Activated naive CD8-positive, alpha-beta T cell treated with anti-CD3 and anti-CD28 coated beads, Interleukin-2, amount 10 ng/mL, durations not matched to agents 7 days and 5 days (primary cell): ENCODE results near the gene HMOX2. TPM values are rescaled to one million over a fixed set of nuclear protein-coding genes. Genes with fewer than 3 reads are reported as not detected.

Source experiments
- ATAC-seq: fragments of 150-1000 bp; cut with Tn5 transposase; one replicate; pipeline ENCODE4 v1.10.0; 2021; ENCODE audit warnings: low read depth, moderate library complexity
- POLR2A ChIA-PET: fragments of 350-600 bp; sonication (Branson Sonifier 250); formaldehyde crosslinking; loops from one replicate; lab custom pipeline; 2021; ENCODE audit warnings: antibody characterized with exemption; lab: Charles Lee
- DNase-seq: peaks from one replicate; pipeline ENCODE4 v3.0.0; 2021
- H3K27ac Mint-ChIP-seq: one replicate; pipeline ENCODE4 v1.8.0; 2022; ENCODE audit warnings: mild to moderate bottlenecking, mixed read lengths
- H3K27me3 Mint-ChIP-seq: one replicate; pipeline ENCODE4 v1.8.0; 2022; ENCODE audit warnings: mild to moderate bottlenecking, moderate library complexity, mixed read lengths
- H3K36me3 Mint-ChIP-seq: one replicate; pipeline ENCODE4 v1.8.0; 2021; ENCODE audit warnings: mild to moderate bottlenecking, mixed read lengths
- H3K4me1 Mint-ChIP-seq: one replicate; pipeline ENCODE4 v1.8.0; 2021; ENCODE audit warnings: mixed read lengths
- H3K4me3 Mint-ChIP-seq: one replicate; pipeline ENCODE4 v1.8.0; 2022; ENCODE audit warnings: mild to moderate bottlenecking, moderate library complexity, mixed read lengths
- H3K9me3 Mint-ChIP-seq: one replicate; pipeline ENCODE4 v1.8.0; 2021; ENCODE audit warnings: mixed read lengths
- total RNA-seq, 2 experiments: library from RNA; stranded (reverse); gene quantifications; one replicate each; pipeline ENCODE4 v1.2.3, GENCODE V29; 2021

The HMOX2 gene
- total RNA-seq, 2 experiments from 2014 or later, result 84.5 to 86.9 TPM

DNA sequence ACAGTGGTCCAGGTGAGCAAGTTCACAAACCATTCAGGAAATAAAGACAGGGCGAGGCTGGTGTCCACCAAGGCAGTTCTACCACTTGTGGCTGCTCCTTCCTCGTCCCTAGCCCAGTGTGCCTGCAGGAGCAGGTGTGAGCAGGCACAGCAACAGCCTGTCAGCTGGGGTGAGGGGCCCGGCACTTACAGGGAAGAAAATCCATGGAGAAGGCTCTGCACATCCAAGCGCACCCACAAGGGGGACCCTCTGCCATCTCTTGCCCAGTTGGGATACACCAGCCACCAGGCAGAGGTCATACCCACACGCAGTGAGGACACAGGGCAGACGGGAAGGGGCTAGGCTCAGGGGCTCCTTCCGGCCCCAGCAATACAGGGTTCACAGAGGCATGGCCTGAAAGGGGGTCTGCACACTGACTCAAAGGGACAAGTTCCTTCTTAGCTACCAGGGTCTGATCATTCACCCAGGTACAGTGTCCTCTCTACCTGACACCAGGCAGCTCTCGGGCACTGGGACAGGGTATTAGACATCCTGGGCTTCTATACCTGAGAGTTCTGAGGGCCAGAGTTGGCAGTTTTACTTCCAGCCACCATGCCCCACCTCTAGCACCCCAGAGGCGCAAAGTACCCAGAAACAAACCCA lies 35.4 kb downstream of the HMOX2 start:
- DNase-seq, result peak; percentile 50
- no peak for ATAC-seq
- Mint-ChIP-seq H3K4me3 (peak overlapping the region; percentile 39), H3K27ac (peak overlapping the region; percentile 74), H3K4me1 (peaks cover 51% of the 10 kb centered on the region), H3K27me3 (no peaks in the 10 kb centered on the region), H3K36me3 (peaks cover 32% of the 10 kb centered on the region), H3K9me3 (no peaks in the 10 kb centered on the region)
- POLR2A ChIA-PET, result no interaction called here

DNA sequence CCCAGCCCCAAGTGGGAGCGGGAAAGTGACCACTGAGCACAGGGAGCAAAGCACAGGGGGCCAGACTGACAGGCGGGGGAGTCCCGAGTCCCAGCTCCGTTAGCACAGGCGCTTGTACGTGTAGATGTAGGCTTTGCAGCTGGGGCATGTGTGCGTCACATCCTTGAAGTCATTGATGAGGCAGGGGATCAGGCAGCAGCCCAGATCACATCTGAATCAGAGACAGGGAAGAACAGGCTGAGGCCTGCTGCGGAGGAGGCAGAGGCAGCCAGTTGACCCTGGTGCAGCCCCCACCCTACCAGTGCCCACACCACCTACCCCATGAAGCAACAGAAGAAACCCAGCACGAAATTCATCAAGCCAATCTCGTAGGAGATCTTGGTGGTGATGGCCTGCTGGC lies 36.3 kb downstream of the HMOX2 start:
- POLR2A ChIA-PET, result no interaction called here
- no peaks in the 10 kb centered on the region for H3K9me3 Mint-ChIP-seq
- peaks cover 29% of the 10 kb centered on the region for H3K36me3 Mint-ChIP-seq
- H3K27ac Mint-ChIP-seq, result peak overlapping the region; percentile 74
- no peak overlapping the region for H3K4me3 Mint-ChIP-seq
- DNase-seq (no peak), ATAC-seq (no peak)
- no peaks in the 10 kb centered on the region for H3K27me3 Mint-ChIP-seq
- H3K4me1 Mint-ChIP-seq, result peaks cover 51% of the 10 kb centered on the region

DNA sequence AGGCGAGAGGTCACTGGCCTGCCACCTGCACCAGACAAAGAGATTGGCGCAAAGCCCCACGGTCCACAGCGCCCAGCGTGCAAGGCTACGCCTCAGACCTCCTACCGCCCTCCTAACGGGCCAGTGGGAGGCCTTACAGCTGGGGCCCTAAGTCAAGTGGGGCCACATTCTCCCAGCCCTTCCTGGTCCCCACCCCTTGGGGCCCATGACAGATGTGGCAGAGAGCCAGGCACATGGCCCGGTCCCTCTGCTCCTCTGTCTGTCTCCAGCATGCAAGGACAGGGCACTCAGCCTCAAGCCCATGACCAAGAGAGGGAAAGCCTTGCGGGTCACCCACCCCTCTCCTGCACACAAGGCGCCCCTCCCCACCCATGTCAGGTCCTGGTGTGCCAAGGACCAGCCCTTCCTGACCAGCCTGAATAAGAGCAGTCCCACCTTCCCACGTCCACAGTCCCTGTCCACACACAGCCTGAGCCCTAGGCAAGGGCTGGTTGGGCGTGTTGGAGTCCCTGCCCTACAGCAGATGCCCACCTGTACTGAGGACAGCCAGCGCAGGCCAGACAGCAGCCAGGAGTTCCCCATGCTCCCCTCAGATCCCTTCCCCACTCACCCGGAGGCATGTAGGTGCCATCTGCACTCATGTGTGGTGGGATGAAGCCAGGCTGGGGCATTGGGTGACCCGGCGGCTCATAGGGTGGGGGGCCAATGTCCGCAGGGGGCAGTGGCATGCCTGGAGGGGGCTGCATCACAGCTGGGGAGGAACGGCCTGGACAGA lies 37.1 kb downstream of the HMOX2 start:
- peak overlapping the region; percentile 76 for H3K27ac Mint-ChIP-seq
- peak overlapping the region; percentile 35 for H3K4me3 Mint-ChIP-seq
- DNase-seq (no peak), ATAC-seq (no peak)
- H3K4me1 Mint-ChIP-seq, result peaks cover 51% of the 10 kb centered on the region
- no peaks in the 10 kb centered on the region for H3K27me3 Mint-ChIP-seq
- H3K36me3 Mint-ChIP-seq, result peaks cover 23% of the 10 kb centered on the region
- H3K9me3 Mint-ChIP-seq, result no peaks in the 10 kb centered on the region
- POLR2A ChIA-PET, result interaction anchor here (2.0 to 2.5 kb wide), 3 partner anchors 8 to 36 kb away, joined by 11 to 21 read pairs (median 12); partner anchors contain the start of genes CDIP1 and HMOX2

DNA sequence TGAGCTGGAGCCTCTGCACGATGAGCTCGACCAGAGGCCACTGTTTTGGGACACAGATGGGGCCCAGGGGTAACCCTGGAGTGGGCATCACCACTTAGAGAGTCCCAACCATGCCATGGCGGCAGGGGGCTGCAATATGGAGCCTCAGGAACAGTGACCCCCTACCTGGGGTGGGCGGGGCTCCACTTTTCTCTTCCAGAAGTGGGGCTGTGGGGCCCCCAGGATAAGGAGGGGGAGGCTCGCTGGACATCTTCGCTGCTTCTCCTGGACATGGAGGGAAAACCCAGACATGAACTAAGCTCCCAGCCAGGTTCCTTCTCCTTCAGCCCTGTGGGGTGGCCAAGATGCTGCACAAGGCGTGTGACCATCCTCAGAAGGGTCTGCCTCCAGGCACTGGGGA lies 37.7 kb downstream of the HMOX2 start:
- no peak for ATAC-seq
- no peak overlapping the region for H3K4me3 Mint-ChIP-seq
- POLR2A ChIA-PET, result interaction anchor here (2.0 to 2.5 kb wide), 4 partner anchors 8 to 37 kb away, joined by 5 to 21 read pairs (median 12); partner anchors contain the start of genes CDIP1 and HMOX2
- H3K4me1 Mint-ChIP-seq, result peaks cover 51% of the 10 kb centered on the region
- no peaks in the 10 kb centered on the region for H3K9me3 Mint-ChIP-seq
- H3K27ac Mint-ChIP-seq, result peak overlapping the region; percentile 87
- no peaks in the 10 kb centered on the region for H3K27me3 Mint-ChIP-seq
- H3K36me3 Mint-ChIP-seq, result peaks cover 21% of the 10 kb centered on the region
- no peak for DNase-seq

DNA sequence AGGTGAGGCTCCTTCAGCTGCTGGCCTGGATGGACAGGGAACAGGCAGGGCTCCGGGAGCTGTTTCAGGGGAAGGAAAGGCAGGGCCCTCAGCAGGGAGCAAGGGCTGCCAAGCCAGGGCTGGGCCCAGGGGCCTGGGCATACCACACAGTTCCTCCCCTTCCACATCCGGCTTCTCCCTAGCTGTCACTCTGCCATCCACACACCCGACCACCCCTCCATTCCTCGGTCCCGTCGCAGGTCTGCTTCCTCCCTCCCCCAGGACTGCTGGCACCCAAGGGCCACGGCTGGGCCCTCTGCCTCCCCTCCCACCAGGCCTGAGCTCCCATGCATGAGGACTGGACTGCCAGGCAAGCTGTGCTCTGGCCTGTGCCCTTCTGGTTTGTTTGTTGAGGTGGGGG lies 38.4 kb downstream of the HMOX2 start:
- Mint-ChIP-seq H3K4me1 (peaks cover 51% of the 10 kb centered on the region), H3K4me3 (peak overlapping the region; percentile 77), H3K27ac (peak overlapping the region; percentile 87), H3K36me3 (peaks cover 19% of the 10 kb centered on the region), H3K27me3 (no peaks in the 10 kb centered on the region), H3K9me3 (no peaks in the 10 kb centered on the region)
- ATAC-seq (peak; percentile 27), DNase-seq (peak; percentile 46)
- POLR2A ChIA-PET, result interaction anchor here (0.9 to 2.5 kb wide), 8 partner anchors 9 to 220 kb away, joined by 3 to 21 read pairs (median 4); partner anchors contain the start of genes CDIP1, DNAAF8 and HMOX2

DNA sequence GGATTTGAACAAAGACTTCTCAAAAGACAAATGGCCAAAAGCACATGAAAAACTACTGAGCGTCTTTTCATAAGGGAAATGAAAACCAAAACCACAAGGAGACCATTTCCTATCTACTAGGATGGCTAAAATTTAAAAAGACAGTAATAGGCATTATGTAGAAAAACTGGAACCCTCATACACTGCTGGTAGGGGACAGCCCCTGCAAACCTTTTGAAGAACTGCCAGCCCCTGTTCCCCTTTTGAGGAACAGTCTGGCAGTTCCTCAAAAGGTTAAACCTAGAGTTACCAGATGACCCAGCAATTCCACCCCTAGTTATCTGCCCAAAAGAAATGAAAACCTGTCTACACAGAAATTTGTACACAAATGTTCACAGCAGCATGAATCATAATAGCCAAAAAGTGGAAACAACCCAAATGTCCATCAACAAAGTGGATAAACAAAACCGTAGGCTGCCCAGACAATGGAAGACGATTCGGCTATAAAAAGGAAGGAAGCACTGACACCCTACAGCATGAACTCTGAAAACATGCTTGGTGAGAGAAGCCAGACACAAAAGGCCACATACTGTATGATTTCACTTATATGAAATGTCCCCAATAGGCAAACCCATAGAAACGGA lies 39.5 kb downstream of the HMOX2 start:
- Mint-ChIP-seq H3K27ac (peak overlapping the region; percentile 87), H3K4me1 (peaks cover 51% of the 10 kb centered on the region), H3K4me3 (peak overlapping the region; percentile 77), H3K36me3 (peaks cover 15% of the 10 kb centered on the region), H3K9me3 (no peaks in the 10 kb centered on the region), H3K27me3 (no peaks in the 10 kb centered on the region)
- DNase-seq, result no peak
- POLR2A ChIA-PET, result interaction anchor here (0.7 to 2.5 kb wide), 8 partner anchors 10 to 219 kb away, joined by 3 to 21 read pairs (median 4); partner anchors contain the start of genes CDIP1, CORO7, DNAAF8 and HMOX2
- no peak for ATAC-seq

DNA sequence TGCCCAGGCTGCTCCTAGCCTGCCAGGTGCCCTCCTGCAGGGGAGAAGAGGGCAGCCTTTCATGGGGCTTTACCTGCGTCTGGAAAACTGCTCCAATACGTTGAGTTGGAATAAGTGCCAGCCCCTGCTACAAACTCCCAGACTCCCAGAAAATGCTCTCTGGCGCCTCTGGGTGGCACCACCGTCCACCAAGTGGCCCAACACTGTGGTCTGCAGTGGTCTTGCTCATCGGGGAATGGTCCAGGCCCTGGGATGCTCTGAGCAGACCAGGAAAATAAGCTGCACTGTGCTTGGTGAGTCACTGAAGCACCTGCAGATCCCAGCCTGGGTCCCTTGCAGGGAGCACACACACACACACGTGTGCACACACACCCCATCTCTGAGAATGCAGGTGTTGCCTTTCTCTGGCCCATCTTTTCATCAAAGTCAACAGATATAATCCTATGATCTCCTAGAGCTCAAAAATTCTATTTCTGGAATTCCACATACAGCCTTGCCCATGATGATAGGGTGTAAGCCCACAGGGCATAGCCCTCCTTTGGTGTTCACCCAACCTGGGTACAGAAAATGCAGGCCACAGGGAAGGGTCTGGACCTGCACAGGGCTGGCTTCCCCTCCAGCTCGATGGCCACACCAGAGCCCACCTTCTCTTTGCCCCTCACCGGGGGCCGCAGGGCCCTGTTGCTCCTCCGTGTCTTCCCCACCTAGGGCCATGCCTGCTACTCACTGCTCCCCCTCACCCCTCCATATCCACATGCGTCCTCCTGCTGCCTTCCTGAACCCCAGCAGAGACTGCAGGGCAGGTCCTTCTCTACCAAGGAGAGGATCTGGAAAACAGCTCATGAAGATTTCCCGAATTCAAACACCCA lies 41.8 kb downstream of the HMOX2 start:
- peaks cover 43% of the 10 kb centered on the region for H3K4me1 Mint-ChIP-seq
- ATAC-seq (no peak), DNase-seq (no peak)
- H3K27me3 Mint-ChIP-seq, result no peaks in the 10 kb centered on the region
- no peaks in the 10 kb centered on the region for H3K9me3 Mint-ChIP-seq
- POLR2A ChIA-PET, result no interaction called here
- H3K4me3 Mint-ChIP-seq, result no peak overlapping the region
- H3K27ac Mint-ChIP-seq, result peak overlapping the region; percentile 80
- H3K36me3 Mint-ChIP-seq, result peaks cover 9% of the 10 kb centered on the region

DNA sequence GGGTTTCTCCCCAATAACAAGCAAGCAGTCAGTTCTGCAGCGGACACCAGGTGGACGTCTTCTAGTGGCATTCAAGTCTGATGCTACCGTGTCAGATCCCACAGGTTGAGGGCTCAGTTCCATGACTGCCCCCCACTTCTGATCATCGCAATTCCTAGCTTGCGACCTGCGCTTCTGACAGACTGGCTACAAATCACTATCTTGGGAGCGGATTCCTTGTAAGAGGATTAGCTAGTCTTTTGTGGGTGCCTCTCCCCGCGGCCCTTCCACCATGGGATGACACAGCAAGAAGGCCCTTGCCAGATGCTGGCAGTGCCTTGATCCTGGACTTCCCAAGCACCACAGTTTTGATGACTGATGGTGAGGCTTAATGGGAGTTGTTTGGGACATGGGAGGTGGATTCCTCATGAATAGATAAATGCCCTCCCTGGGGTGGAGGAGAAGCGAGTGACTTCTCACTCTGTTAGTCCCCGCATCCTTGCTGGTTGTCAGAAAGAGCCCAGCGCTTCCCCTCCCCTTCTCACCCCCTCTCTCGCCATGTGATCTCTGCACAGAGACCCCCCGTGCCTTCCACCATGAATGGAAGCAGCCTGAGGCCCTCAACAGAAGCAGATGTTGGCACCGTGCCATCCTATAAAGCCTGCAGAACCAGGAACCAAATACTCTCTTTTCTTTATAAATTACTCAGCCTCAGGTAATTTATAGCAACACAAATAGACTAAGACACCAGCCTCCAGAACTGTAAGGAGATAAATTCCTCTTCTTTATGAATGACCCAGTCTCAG lies 43.3 kb downstream of the HMOX2 start:
- peaks cover 36% of the 10 kb centered on the region for H3K4me1 Mint-ChIP-seq
- H3K9me3 Mint-ChIP-seq, result no peaks in the 10 kb centered on the region
- ATAC-seq (no peak), DNase-seq (no peak)
- POLR2A ChIA-PET, result interaction anchor here (0.5 kb wide), 1 partner anchor 32 kb away, joined by 3 read pairs; no protein-coding TSS in a partner anchor
- no peaks in the 10 kb centered on the region for H3K27me3 Mint-ChIP-seq
- H3K36me3 Mint-ChIP-seq, result peaks cover 11% of the 10 kb centered on the region
- no peak overlapping the region for H3K4me3 Mint-ChIP-seq
- peak overlapping the region; percentile 19 for H3K27ac Mint-ChIP-seq

DNA sequence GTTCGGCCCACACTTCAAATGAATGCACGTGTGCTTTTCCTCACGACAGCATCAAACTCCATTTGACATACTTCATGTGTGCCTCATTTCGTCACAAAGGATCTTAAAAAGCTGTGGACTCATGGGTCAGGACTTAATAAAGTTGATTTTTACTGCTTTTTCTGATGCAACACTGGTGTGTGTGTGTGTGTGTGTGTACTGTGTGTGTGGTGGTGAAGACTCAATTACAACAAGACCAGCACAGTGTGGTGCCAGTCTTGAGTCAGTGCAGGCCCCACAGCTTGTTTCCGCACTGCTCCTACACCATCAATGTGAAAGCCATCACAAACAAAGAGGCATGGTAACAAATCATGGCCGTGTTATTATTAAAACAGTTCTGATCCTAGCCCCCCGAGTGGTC lies 44.7 kb downstream of the HMOX2 start:
- DNase-seq, result no peak
- POLR2A ChIA-PET, result no interaction called here
- Mint-ChIP-seq H3K4me3 (no peak overlapping the region), H3K27ac (no peak overlapping the region), H3K9me3 (no peaks in the 10 kb centered on the region), H3K36me3 (peaks cover 9% of the 10 kb centered on the region), H3K4me1 (peaks cover 21% of the 10 kb centered on the region), H3K27me3 (no peaks in the 10 kb centered on the region)
- no peak for ATAC-seq

DNA sequence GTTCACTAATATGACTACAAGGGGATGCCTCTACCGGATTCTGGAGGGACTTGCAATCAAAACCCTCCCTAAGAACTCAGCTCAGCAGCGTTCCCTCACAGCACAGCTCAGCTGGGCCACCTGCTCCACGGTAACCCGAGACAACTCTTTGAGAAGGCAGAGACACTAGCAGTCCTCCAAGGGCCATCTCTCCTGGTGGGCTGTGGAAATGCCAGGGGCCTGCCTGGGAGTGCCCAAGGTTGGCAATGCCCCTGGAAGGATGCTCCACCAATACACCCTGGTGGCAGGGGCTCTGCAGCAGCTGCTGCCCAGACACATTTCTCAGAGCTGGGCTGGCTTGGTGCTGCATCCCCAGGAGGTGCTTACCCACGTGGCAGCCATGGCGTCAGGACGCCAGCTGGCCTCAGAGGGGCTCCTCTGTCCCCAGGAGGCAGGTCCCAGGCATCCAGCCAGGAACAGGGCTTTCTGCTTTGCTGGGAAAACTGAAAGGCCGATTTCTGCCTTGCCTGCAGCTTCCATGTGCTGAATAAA lies 45.9 kb downstream of the HMOX2 start:
- Mint-ChIP-seq H3K4me1 (peaks cover 17% of the 10 kb centered on the region), H3K36me3 (peaks cover 11% of the 10 kb centered on the region), H3K9me3 (no peaks in the 10 kb centered on the region), H3K27ac (no peak overlapping the region), H3K4me3 (no peak overlapping the region), H3K27me3 (no peaks in the 10 kb centered on the region)
- ATAC-seq (no peak), DNase-seq (no peak)
- POLR2A ChIA-PET, result interaction anchor here (0.6 to 0.7 kb wide), 2 partner anchors 22 to 28 kb away, joined by 4 to 6 read pairs; no protein-coding TSS in a partner anchor

DNA sequence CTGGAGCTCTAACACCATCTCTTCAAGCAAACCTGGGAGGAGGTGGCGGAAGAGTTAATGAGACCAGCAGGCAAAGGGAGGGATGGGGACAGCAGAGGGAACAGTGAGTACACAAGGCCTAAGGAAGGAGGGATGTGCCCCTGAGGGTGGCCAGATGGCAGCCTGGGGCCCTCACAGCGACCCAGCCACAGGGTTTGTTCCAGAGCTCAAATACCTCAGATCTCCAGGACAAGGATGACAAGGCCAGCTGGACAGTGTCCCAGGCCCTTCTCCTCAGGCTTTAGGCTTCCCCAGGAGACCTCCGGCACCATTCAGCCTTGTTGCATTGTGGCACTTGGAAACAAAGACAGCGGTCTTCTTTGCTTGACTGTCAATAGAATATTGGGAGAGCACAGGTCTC lies 47.5 kb downstream of the HMOX2 start:
- no peak overlapping the region for H3K27ac Mint-ChIP-seq
- peaks cover 24% of the 10 kb centered on the region for H3K4me1 Mint-ChIP-seq
- POLR2A ChIA-PET, result no interaction called here
- H3K27me3 Mint-ChIP-seq, result no peaks in the 10 kb centered on the region
- H3K9me3 Mint-ChIP-seq, result no peaks in the 10 kb centered on the region
- ATAC-seq (no peak), DNase-seq (no peak)
- H3K36me3 Mint-ChIP-seq, result peaks cover 11% of the 10 kb centered on the region
- no peak overlapping the region for H3K4me3 Mint-ChIP-seq

DNA sequence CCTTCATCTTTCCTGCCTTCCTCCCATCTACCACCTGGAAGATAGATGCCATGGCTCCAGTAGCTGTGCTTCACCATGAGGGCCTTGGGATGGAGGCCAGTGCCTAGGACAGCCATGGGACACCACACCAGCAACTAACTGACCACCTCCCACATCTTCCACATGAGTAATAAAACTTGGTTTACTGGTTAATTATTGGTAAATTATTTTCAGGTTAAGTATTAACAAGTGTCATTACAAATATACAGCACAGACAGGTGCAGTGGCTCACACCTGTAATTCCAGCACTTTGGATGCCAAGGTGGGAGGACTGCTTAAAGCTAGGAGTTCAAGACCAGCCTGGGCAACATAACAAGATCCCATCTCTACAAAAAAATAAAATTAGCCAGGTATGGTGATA lies 48.4 kb downstream of the HMOX2 start:
- POLR2A ChIA-PET, result no interaction called here
- Mint-ChIP-seq H3K36me3 (peaks cover 12% of the 10 kb centered on the region), H3K4me3 (no peak overlapping the region), H3K27me3 (no peaks in the 10 kb centered on the region), H3K27ac (no peak overlapping the region), H3K9me3 (no peaks in the 10 kb centered on the region), H3K4me1 (peaks cover 32% of the 10 kb centered on the region)
- DNase-seq, result no peak
- no peak for ATAC-seq
